Fibroblast of mammary gland (primary cell): ENCODE measurements around the gene WNK1.
A peak's percentile ranks its signal among the peaks of the same experiment; 100 is the strongest.

Source experiments
- DNase-seq: peaks from one replicate; pipeline ENCODE4 v3.0.0-alpha.2; 2010; ENCODE audit warnings: low read depth
- H3K4me3 ChIP-seq: 2 replicates; pipeline ENCODE4 v1.5.1; 2011; ENCODE audit warnings: low read depth, mild to moderate bottlenecking, low read length, moderate library complexity; ENCODE audit not compliant: control insufficient read depth
- TF ChIP-seq, protein P1 (sequence below): conservative IDR thresholded peaks from 2 replicates; pipeline ENCODE4 v1.5.1; 2011; ENCODE audit warnings: low read depth, low read length, inconsistent platforms; ENCODE audit not compliant: control insufficient read depth, insufficient read depth

The WNK1 gene

DNA sequence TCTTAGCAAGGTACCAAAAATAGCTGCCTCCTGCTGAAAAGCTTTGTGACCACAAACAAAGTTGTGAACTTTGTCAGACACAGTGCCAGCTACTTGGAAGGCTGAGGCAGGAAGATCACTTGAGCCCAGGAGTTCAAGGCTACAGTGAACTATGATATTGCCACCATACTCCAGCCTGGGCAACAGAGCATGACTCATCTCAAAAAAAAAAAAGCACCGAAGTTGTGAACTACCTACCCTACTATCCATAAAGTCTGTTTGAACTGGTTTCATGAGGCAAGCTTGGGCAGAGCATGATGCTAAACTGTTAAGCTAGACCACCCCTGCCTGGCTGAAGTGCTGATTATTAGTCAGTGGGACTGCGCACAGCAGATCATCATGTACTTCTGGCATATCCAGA, 121.6 kb downstream of the WNK1 start:
- TF ChIP-seq, protein P1, sequence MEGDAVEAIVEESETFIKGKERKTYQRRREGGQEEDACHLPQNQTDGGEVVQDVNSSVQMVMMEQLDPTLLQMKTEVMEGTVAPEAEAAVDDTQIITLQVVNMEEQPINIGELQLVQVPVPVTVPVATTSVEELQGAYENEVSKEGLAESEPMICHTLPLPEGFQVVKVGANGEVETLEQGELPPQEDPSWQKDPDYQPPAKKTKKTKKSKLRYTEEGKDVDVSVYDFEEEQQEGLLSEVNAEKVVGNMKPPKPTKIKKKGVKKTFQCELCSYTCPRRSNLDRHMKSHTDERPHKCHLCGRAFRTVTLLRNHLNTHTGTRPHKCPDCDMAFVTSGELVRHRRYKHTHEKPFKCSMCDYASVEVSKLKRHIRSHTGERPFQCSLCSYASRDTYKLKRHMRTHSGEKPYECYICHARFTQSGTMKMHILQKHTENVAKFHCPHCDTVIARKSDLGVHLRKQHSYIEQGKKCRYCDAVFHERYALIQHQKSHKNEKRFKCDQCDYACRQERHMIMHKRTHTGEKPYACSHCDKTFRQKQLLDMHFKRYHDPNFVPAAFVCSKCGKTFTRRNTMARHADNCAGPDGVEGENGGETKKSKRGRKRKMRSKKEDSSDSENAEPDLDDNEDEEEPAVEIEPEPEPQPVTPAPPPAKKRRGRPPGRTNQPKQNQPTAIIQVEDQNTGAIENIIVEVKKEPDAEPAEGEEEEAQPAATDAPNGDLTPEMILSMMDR, result no peak
- no peak overlapping the region for H3K4me3 ChIP-seq
- peak; percentile 22 for DNase-seq

DNA sequence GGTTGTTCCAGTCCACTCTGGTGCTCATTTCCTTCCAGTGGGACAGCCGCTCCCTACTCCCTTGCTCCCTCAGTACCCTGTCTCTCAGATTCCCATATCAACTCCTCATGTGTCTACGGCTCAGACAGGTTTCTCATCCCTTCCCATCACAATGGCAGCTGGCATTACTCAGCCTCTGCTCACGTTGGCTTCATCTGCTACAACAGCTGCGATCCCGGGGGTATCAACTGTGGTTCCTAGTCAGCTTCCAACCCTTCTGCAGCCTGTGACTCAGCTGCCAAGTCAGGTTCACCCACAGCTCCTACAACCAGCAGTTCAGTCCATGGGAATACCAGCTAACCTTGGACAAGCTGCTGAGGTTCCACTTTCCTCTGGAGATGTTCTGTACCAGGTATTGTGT, 127.3 kb downstream of the WNK1 start:
- TF ChIP-seq, protein P1, result no peak
- H3K4me3 ChIP-seq, result no peak overlapping the region
- DNase-seq, result peak; percentile 91

DNA sequence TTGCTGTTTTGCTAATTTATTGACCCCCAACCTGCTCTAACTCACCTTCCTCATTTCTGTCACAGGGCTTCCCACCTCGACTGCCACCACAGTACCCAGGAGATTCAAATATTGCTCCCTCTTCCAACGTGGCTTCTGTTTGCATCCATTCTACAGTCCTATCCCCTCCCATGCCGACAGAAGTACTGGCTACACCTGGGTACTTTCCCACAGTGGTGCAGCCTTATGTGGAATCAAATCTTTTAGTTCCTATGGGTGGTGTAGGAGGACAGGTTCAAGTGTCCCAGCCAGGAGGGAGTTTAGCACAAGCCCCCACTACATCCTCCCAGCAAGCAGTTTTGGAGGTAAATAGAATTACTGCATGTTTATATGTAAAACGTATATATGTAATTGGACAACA, 128.3 kb downstream of the WNK1 start:
- TF ChIP-seq, protein P1, result no peak
- no peak for DNase-seq
- H3K4me3 ChIP-seq, result no peak overlapping the region

- no peak for DNase-seq
- no peak overlapping the region for H3K4me3 ChIP-seq
- TF ChIP-seq, protein P1, result no peak
Observed at GRCh38 chr12:884746-885414, 132.5 kb downstream of the WNK1 start.

- H3K4me3 ChIP-seq, result no peak overlapping the region
- TF ChIP-seq, protein P1, result no peak
- no peak for DNase-seq
Observed at GRCh38 chr12:885701-886100, 133.3 kb downstream of the WNK1 start.

DNA sequence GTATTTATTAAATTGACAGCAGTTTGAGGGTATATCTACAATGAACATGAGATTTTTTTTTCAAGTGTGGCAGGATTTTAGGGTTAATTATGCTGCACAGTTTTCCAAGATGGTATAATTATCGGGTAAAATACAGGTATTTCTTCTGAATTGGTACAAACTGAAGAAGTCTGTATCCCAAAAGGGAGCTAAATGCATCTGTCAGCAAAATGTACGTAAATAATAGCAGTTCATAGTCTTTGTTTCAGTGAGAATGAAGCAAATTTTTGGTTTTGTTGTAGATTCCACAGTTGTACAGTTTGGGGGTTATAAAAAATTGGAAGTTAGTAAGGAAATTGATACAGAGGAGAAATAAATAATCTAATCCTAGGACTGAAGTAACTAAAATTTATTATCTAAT, 133.8 kb downstream of the WNK1 start:
- DNase-seq, result no peak
- TF ChIP-seq, protein P1, result no peak
- no peak overlapping the region for H3K4me3 ChIP-seq

DNA sequence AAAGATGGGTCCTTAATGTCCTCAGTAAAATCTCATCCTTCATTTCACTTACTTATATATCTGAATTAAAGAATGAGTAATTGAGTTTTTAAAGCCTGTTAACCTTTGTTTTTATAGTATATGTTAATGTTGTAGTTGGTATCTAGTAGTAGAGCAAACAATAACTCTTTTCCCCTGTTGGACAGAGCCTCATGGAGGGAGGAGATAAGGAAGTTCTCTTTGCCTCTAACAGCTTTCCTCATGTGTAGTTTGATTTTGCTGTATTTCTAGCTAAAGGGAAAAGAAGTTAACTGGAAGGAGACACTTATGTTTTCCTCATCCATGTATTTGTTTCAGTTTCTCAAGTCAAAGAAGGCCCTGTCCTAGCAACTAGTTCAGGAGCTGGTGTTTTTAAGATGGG, 141.8 kb downstream of the WNK1 start:
- TF ChIP-seq, protein P1, result no peak
- H3K4me3 ChIP-seq, result no peak overlapping the region
- no peak for DNase-seq
